Heart left ventricle (tissue), 13 donors: ENCODE data around the gene KREMEN2.

Source experiments
- CTCF ChIP-seq, 12 donors: fragments of 200-600 bp; sonication (generic) in 4 of 12; IDR thresholded peaks; one replicate each; pipeline versions ENCODE4 v1.5.0 to v1.8.0; 2018 to 2022; ENCODE audit warnings: antibody characterized with exemption in 12 of 12, mild to moderate bottlenecking in 5 of 12
- POLR2A ChIP-seq, 2 donors: fragments of 450-650 bp; IDR thresholded peaks; one replicate each; pipeline ENCODE4 v1.6.1; 2017; ENCODE audit warnings: antibody characterized with exemption in 2 of 2, mild to moderate bottlenecking in 2 of 2, moderate library complexity in 2 of 2
- donor health status: ischemic (EF 13 %, LVEDD 7.1; RV severe dilation, severe dysfunction).
- donor health status: DM: no; HTN: yes; CAD: no.
- donor health status: DM: no; HTN: no; CAD: no.
- donor health status: ischemic (EF 25% LVEDD 6.9; RV normal size, moderate dysfunction).
- donor health status: ischemic (EF 25% LVEDD 5.7; RV mildly dilated, moderate dysfunction).
- donor health status: ischemic (EF 35%, LVEDD 5.7; RV mildly dilated, moderate dysfunction).
- donor health status: nonischemic (EF 11% LVEDD 7.7; RV severe dilation, severe dysfunction).
- donor health status: DM: yes; HTN: yes; CAD: no.
- donor health status: PGD.
- donor health status: ischemic (EF 29% LVEDD 5.4; RV normal size, mild dysfunction).
- donor health status: nonischemic (EF 23%, LVEDD 6.1; RV moderate dilation, normal function).

DNA sequence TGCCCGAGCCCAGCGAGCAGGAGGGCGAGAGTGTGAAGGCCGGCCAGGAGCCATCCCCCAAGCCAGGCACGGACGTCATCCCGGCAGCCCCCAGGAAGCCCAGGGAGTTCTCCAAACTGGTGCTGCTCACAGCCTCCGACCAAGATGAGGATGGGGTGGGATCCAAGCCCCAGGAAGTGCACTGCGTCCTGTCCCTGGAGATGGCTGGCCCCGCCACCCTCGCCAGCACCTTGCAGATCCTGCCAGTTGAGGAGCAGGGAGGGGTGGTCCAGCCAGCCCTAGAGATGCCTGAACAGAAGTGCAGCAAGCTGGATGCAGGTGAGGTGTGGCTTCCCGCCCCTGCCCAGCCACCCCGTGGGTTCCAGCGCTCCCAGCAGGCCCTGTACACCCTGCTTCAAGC, 34.4 kb upstream of the KREMEN2 start:
- TF ChIP-seq CTCF (IDR thresholded peaks at IDR 0.05), result no peak
- no peak for TF ChIP-seq POLR2A (IDR thresholded peaks at IDR 0.05)
